Subcutaneous abdominal adipose tissue (tissue), 5 donors: ENCODE results near the gene ABCB11.
"Not testable (repeated sequence)": the region's sequence is repeated elsewhere in the genome, so short reads cannot be mapped to it uniquely, and the experiment has no call there.

Source experiments
- H3K27ac ChIP-seq: one replicate; pipeline ENCODE4 v1.7.0; 2013; ENCODE audit warnings: low read depth, mild to moderate bottlenecking, inconsistent platforms, low read length, moderate library complexity
- H3K27me3 ChIP-seq, 5 donors: one replicate each; pipeline ENCODE4 v1.7.0; 2013; ENCODE audit warnings: low read length in 5 of 5, inconsistent platforms in 1 of 5; ENCODE audit not compliant: control insufficient read depth in 5 of 5, insufficient read depth in 4 of 5
- H3K36me3 ChIP-seq, 5 donors: one replicate each; pipeline ENCODE4 v1.7.0; 2013; ENCODE audit warnings: low read length in 5 of 5; ENCODE audit not compliant: control insufficient read depth in 5 of 5, insufficient read depth in 5 of 5
- H3K4me1 ChIP-seq, 5 donors: one replicate each; pipeline ENCODE4 v1.7.0; 2013; ENCODE audit warnings: low read length in 5 of 5, mild to moderate bottlenecking in 3 of 5, moderate library complexity in 1 of 5; ENCODE audit not compliant: control insufficient read depth in 5 of 5, insufficient read depth in 5 of 5
- H3K4me3 ChIP-seq, 5 donors: one replicate each; pipeline ENCODE4 v1.7.0; 2013; ENCODE audit warnings: low read length in 5 of 5, low read depth in 1 of 5
- H3K9ac ChIP-seq, 5 donors: one replicate each; pipeline ENCODE4 v1.7.0; 2013; ENCODE audit warnings: low read length in 5 of 5, mild to moderate bottlenecking in 4 of 5, moderate library complexity in 3 of 5
- H3K9me3 ChIP-seq, 5 donors: one replicate each; pipeline ENCODE4 v1.7.0; 2013; ENCODE audit warnings: low read length in 5 of 5; ENCODE audit not compliant: control insufficient read depth in 5 of 5
- donor health status: healthy.
- donor health status: healthy.
- donor health status: healthy.
- donor health status: healthy.
- donor health status: healthy.

ABCB11 gene

GRCh38 chr2:168884975-168885374 is 146.1 kb downstream of the ABCB11 start:
- no peak overlapping the region for H3K9ac ChIP-seq
- no peaks in the 10 kb centered on the region for H3K36me3 ChIP-seq
- no peak overlapping the region for H3K4me3 ChIP-seq
- H3K27me3 ChIP-seq: no peaks in the 10 kb centered on the region
- H3K4me1 ChIP-seq: peaks cover 0 to 4% (median 3%) of the 10 kb centered on the region in 5 donors
- no peaks in the 10 kb centered on the region for H3K9me3 ChIP-seq
- H3K27ac ChIP-seq: no peak overlapping the region

GRCh38 chr2:168882163-168882562 is 149.0 kb downstream of the ABCB11 start:
- H3K27ac ChIP-seq, H3K27me3 ChIP-seq, H3K9me3 ChIP-seq, H3K4me1 ChIP-seq, H3K36me3 ChIP-seq, H3K9ac ChIP-seq, H3K4me3 ChIP-seq: not testable (repeated sequence)

- no peaks in the 10 kb centered on the region for H3K27me3 ChIP-seq
- no peaks in the 10 kb centered on the region for H3K4me1 ChIP-seq
- no peak overlapping the region for H3K27ac ChIP-seq
- H3K9ac ChIP-seq: no peak overlapping the region
- H3K9me3 ChIP-seq: no peaks in the 10 kb centered on the region
- no peaks in the 10 kb centered on the region for H3K36me3 ChIP-seq
- H3K4me3 ChIP-seq: no peak overlapping the region
Observed at GRCh38 chr2:168874368-168875054, 156.6 kb downstream of the ABCB11 start.

GRCh38 chr2:168870824-168871223 is 160.3 kb downstream of the ABCB11 start:
- not testable (repeated sequence) for H3K36me3 ChIP-seq, H3K4me3 ChIP-seq, H3K9me3 ChIP-seq, H3K27me3 ChIP-seq, H3K4me1 ChIP-seq, H3K27ac ChIP-seq, H3K9ac ChIP-seq
